Hepatocyte (in vitro differentiated cells): ENCODE measurements around the gene PRICKLE3. TPM values are rescaled to one million over a fixed set of nuclear protein-coding genes. Genes with fewer than 3 reads are reported as not detected.
"Not testable (repeated sequence)": the region's sequence is repeated elsewhere in the genome, so short reads cannot be mapped to it uniquely, and the experiment has no call there.

Experiments used
- DNase-seq: peaks from one replicate; pipeline ENCODE4 v3.0.0-alpha.2; 2016; ENCODE audit warnings: low spot score
- H2AFZ ChIP-seq: fragments of 200-600 bp; sonication (generic); 2 replicates; pipeline ENCODE4 v1.6.0; 2016; ENCODE audit warnings: antibody characterized with exemption, mild to moderate bottlenecking
- H3K27ac ChIP-seq: fragments of 200-600 bp; sonication (generic); 2 replicates; pipeline ENCODE4 v1.5.1; 2016; ENCODE audit warnings: mild to moderate bottlenecking
- H3K27me3 ChIP-seq: fragments of 200-600 bp; sonication (generic); 2 replicates; pipeline ENCODE4 v1.6.1; 2016
- H3K36me3 ChIP-seq: fragments of 200-600 bp; sonication (generic); replicated peaks from 2 replicates; pipeline ENCODE4 v1.5.1; 2016; ENCODE audit warnings: low read depth; ENCODE audit not compliant: insufficient read depth
- H3K4me1 ChIP-seq: fragments of 200-600 bp; sonication (generic); 2 replicates; pipeline ENCODE4 v1.5.1; 2016; ENCODE audit warnings: mild to moderate bottlenecking, moderate library complexity; ENCODE audit not compliant: insufficient read depth
- H3K4me2 ChIP-seq: fragments of 200-600 bp; sonication (generic); 2 replicates; pipeline ENCODE4 v1.6.0; 2016
- H3K4me3 ChIP-seq: fragments of 200-600 bp; sonication (generic); 2 replicates; pipeline ENCODE4 v1.5.1; 2016; ENCODE audit warnings: mild to moderate bottlenecking
- H3K79me2 ChIP-seq: fragments of 200-600 bp; sonication (generic); 2 replicates; pipeline ENCODE4 v1.6.0; 2017; ENCODE audit warnings: mild to moderate bottlenecking
- H3K9me2 ChIP-seq: fragments of 200-600 bp; sonication (generic); replicated peaks from 2 replicates; pipeline ENCODE4 v1.6.0; 2017; ENCODE audit warnings: mild to moderate bottlenecking; ENCODE audit not compliant: insufficient read depth
- H3K9me3 ChIP-seq: fragments of 200-600 bp; sonication (generic); 2 replicates; pipeline ENCODE4 v1.5.1; 2016; ENCODE audit warnings: low read depth, mild to moderate bottlenecking
- H4K20me1 ChIP-seq: fragments of 200-600 bp; sonication (generic); 2 replicates; pipeline ENCODE4 v1.6.0; 2016; ENCODE audit warnings: mild to moderate bottlenecking; ENCODE audit not compliant: insufficient read depth, poor library complexity, severe bottlenecking
- CTCF ChIP-seq: fragments of 200-600 bp; sonication (generic); IDR thresholded peaks from 2 replicates; pipeline ENCODE4 v1.5.1; 2016; ENCODE audit warnings: antibody characterized with exemption, mild to moderate bottlenecking; ENCODE audit not compliant: poor library complexity
- EZH2 ChIP-seq: fragments of 200-600 bp; sonication (generic); IDR thresholded peaks from 2 replicates; pipeline ENCODE4 v1.6.1; 2016; ENCODE audit warnings: antibody characterized with exemption, mild to moderate bottlenecking, borderline replicate concordance
- EZH2phosphoT487 ChIP-seq: fragments of 200-600 bp; sonication (generic); IDR thresholded peaks from one replicate; pipeline ENCODE4 v1.6.1; 2018; ENCODE audit warnings: antibody characterized with exemption, mild to moderate bottlenecking, low read depth, moderate library complexity; ENCODE audit not compliant: unreplicated experiment, severe bottlenecking
- WGBS: methylation state at CpG from one replicate; pipeline ENCODE4 v1.1.6; 2016; ENCODE audit warnings: low lambda C conversion rate; ENCODE audit errors: missing lambda C conversion rate; 5-methylcytosine and 5-hydroxymethylcytosine counted together
- polyA plus RNA-seq: library from polyadenylated mRNA; unstranded; fragments of >200 nt; fragmentation: Nextera tagmentation; extraction: Ambion mirVana; gene quantifications from 2 replicates; pipeline ENCODE4 v1.2.1, GENCODE V29; 2016
- total RNA-seq: library from RNA; depleted of rRNA; stranded (reverse); fragments of >200 nt; gene quantifications from 2 replicates; pipeline ENCODE4 v1.2.3, GENCODE V29; 2014

PRICKLE3 gene
- total and polyA plus RNA-seq, 2 experiments from 2014 or later = 6.1 to 9.3 TPM

DNA sequence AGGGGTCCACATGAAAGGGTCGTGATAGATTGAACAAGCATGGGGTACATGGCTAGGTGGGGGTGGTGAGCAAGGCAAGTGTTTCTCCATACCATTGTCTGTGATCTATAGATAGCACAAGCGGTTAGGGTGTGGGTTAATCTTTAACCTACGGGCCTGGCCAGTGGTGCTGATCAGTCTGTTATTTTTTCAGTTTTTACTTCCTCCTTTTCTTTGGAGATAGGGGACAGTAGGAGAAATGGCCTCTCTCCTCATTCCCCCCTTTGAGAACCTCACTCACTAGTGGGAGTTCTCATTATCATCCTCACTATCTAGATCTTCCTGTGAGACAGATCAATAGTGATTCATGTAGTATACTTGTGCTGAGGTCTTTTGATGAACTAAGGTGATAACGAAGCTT, 46.5 kb downstream of the PRICKLE3 start:
- Histone ChIP-seq H3K36me3 (no peaks in the 10 kb centered on the region), H3K27ac (no peak overlapping the region), H3K4me3 (no peak overlapping the region), H2AFZ (no peak overlapping the region), H3K4me2 (no peak overlapping the region), H3K79me2 (no peaks in the 10 kb centered on the region), H3K9me2 (no peaks in the 10 kb centered on the region), H3K9me3 (peaks cover 16% of the 10 kb centered on the region), H3K27me3 (no peaks in the 10 kb centered on the region), H3K4me1 (no peaks in the 10 kb centered on the region), H4K20me1 (no peaks in the 10 kb centered on the region)
- no peak for DNase-seq
- 80% methylated on average over 4 of the region's 4 CpGs for WGBS
- TF ChIP-seq EZH2 (no peak), EZH2phosphoT487 (no peak), CTCF (no peak)

DNA sequence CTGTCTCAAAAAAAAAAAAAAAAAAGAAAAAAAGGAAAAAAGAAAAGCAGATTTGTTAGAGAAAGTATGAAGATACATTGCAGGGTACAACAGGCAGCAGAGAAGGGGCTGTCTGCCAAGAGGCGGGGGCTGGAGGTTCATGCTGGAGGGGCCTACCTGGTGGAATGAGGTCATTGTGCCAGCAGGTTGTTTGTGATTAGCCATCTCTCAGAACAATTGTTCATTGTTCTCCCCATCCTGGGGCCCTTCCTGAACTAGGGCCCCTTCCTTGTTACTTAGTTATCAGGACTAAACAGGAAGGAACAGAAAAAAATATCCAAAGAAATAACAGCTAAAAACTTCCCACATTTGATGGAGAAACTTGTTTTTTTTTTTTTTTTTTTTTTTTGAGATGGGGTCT, 48.7 kb downstream of the PRICKLE3 start:
- no peaks in the 10 kb centered on the region for H3K9me2 ChIP-seq
- DNase-seq = no peak
- no peak for TF ChIP-seq CTCF
- no peak for TF ChIP-seq EZH2phosphoT487
- no peak for TF ChIP-seq EZH2
- H4K20me1 ChIP-seq = no peaks in the 10 kb centered on the region
- H3K4me2 ChIP-seq = no peak overlapping the region
- H2AFZ ChIP-seq = no peak overlapping the region
- no peaks in the 10 kb centered on the region for H3K79me2 ChIP-seq
- no peaks in the 10 kb centered on the region for H3K36me3 ChIP-seq
- no peaks in the 10 kb centered on the region for H3K4me1 ChIP-seq
- no peaks in the 10 kb centered on the region for H3K27me3 ChIP-seq
- 100% methylated on average over 1 of the region's 1 CpG for WGBS
- peaks cover 16% of the 10 kb centered on the region for H3K9me3 ChIP-seq
- no peak overlapping the region for H3K4me3 ChIP-seq
- H3K27ac ChIP-seq = no peak overlapping the region

- H4K20me1 ChIP-seq = no peaks in the 10 kb centered on the region
- H3K27me3 ChIP-seq = no peaks in the 10 kb centered on the region
- no peaks in the 10 kb centered on the region for H3K36me3 ChIP-seq
- H3K4me1 ChIP-seq = no peaks in the 10 kb centered on the region
- no peak for DNase-seq
- 90% methylated on average over 1 of the region's 1 CpG for WGBS
- no peak overlapping the region for H3K4me3 ChIP-seq
- H3K9me3 ChIP-seq = no peaks in the 10 kb centered on the region
- TF ChIP-seq EZH2 = no peak
- TF ChIP-seq EZH2phosphoT487 = no peak
- no peak for TF ChIP-seq CTCF
- H3K27ac ChIP-seq = no peak overlapping the region
- H3K79me2 ChIP-seq = no peaks in the 10 kb centered on the region
- H3K4me2 ChIP-seq = no peak overlapping the region
- no peaks in the 10 kb centered on the region for H3K9me2 ChIP-seq
- H2AFZ ChIP-seq = no peak overlapping the region
Observed at GRCh38 chrX:49133759-49134158, 52.4 kb downstream of the PRICKLE3 start.

DNA sequence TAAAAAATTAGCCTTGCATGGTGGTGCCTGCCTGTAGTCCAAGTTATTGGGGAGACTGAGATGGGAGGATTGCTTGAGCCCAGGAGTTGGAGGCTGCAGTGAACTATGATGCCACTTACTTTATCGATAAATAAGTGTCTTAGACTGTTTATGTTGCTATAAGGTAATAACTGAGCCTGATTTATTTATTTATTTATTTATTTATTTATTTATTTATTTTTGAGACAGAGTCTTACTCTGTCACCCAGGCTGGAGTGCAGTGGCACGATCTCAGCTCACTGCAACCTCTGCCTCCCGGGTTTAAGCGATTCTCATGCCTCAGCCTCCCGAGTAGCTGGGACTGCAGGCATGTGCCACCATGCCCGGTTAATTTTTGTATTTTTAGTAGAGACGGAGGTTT, 53.9 kb downstream of the PRICKLE3 start:
- 93% methylated on average over 7 of the region's 7 CpGs for WGBS
- H3K36me3 ChIP-seq, H2AFZ ChIP-seq: not testable (repeated sequence)

More for the DNA sequence above, 53.9 kb downstream of the PRICKLE3 start:
- not testable (repeated sequence) for H3K79me2 ChIP-seq, H3K27me3 ChIP-seq, H3K4me1 ChIP-seq, H3K4me3 ChIP-seq, H3K9me3 ChIP-seq, H3K27ac ChIP-seq, H3K9me2 ChIP-seq, H4K20me1 ChIP-seq, DNase-seq, H3K4me2 ChIP-seq
